Activated CD8-positive, alpha-beta memory T cell treated with anti-CD3 and anti-CD28 coated beads, Interleukin-2, amount 50 U/mL, for 1 hour (primary cell): ENCODE data around the gene SCNN1B.
"Not testable (repeated sequence)": the region's sequence is repeated elsewhere in the genome, so short reads cannot be mapped to it uniquely, and the experiment has no call there.

ENCODE experiments used
- DNase-seq: peaks from one replicate; pipeline ENCODE4 v3.0.0-alpha.2; 2020; ENCODE audit errors: extremely low read depth

Gene SCNN1B

DNA sequence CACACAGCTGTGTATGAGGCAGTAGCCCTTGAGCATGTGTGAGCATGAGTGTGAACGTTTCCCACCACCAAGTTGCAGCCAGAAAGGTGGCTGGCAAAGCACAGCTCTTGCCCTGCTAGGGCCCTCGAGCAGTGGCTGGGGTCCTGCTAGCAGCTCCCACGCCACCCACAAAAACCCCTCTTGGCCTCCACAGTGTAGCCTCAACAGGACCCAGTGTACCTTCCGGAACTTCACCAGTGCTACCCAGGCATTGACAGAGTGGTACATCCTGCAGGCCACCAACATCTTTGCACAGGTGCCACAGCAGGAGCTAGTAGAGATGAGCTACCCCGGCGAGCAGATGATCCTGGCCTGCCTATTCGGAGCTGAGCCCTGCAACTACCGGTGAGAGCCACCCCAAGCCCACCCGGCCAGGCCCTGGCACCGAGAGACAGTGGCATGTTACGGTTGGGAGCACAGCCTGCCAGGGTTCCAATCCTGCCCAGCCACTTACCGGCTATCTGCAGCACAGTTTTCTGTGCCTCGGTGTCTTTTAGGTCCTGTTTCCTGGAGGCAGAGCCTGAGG, 53.1 kb downstream of the SCNN1B start:
- DNase-seq, result no peak

- no peak for DNase-seq
These were observed 54.8 kb downstream of the SCNN1B start for GRCh38 chr16:23356941-23357340.

- no peak for DNase-seq
These were observed 55.7 kb downstream of the SCNN1B start for GRCh38 chr16:23357761-23358290.

- DNase-seq, result no peak
These were observed 57.1 kb downstream of the SCNN1B start for GRCh38 chr16:23359092-23359760.

- no peak for DNase-seq
These were observed 60.6 kb downstream of the SCNN1B start for GRCh38 chr16:23362460-23363317.

DNA sequence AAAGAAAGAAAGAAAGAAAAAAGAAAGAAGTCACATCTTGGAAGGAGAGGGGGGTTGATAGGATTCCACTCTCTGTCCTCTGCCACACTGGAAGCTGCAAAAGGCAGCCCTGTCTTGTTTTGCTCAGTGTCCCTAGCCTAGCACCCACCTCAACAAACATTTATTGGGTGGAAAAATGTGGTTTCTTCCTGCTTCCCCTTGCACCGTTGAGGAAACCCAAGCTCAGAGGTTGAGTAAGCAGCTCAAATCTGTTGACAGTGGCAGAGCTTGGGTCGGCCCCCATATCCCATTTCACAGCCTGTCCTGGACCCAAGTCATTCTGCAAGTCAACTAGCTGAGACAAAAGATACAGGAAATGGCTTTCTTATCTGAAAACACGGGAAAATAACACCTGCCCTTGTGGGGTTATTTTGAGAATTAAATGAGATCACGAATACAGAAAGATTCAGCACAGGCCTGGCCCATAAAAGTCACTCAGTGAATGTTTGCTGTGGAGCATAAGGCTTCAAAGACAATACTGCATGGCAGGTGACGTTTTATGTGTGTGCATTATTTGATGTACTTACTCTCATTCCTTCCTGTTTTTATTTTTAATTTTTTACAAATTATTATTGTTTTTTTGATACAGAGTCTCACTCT, 63.6 kb downstream of the SCNN1B start:
- DNase-seq, result no peak

- not testable (repeated sequence) for DNase-seq
These were observed 64.2 kb downstream of the SCNN1B start for GRCh38 chr16:23366341-23366740.

DNA sequence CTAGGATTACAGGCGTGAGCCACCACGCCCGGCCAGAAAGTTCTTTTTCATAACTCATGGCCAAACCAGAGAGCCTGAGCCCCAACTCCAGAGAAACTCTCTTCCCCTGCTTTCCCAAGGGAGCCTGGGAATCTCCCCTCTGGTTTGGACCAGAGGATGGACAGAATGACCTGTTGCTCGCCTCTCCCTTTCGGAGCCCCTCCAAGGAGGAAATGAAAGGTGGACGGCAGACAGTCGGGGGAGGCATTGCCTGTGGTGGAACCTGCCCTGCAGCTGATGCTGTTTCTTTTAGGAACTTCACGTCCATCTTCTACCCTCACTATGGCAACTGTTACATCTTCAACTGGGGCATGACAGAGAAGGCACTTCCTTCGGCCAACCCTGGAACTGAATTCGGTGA, 65.5 kb downstream of the SCNN1B start:
- no peak for DNase-seq

DNA sequence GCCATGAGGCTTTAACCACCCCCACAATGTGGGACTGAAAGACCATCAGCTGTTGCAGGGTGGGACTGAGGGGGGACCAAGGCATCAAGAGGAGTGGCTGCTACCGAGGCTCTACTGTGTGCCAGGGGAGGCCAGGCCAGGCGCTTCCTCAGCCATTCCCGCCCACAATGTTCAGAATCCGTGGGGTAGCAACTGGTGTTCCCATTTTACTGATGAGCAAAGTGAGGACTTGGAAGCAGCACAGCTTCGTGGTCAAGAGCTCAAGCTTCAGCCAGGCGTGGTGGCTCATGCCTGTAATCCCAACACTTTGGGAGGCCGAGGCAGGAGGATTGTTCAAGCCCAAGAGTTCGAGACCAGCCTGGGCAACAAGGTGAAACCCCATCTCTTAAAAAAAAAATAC, 65.9 kb downstream of the SCNN1B start:
- no peak for DNase-seq

DNA sequence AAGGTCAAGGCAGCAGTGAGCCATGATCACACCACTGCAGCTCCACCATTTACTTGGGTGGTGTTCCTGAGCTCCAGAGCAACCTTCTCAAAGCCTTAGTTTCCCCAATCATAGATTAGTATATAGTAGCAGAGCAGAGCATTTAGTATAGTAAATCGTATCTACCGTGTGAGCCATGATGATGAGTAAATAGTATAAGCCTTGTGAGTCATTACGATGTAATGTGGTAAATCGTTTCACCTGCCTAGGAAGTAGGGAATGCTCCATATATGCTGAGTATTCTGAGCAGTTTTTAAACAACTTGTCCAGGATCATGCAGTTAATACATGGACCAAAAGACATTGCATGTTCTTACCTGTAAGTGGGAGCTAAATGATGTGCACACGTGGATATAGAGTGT, 66.4 kb downstream of the SCNN1B start:
- DNase-seq, result no peak

GRCh38 chr16:23369416-23369815, 67.3 kb downstream of the SCNN1B start:
- no peak for DNase-seq

DNA sequence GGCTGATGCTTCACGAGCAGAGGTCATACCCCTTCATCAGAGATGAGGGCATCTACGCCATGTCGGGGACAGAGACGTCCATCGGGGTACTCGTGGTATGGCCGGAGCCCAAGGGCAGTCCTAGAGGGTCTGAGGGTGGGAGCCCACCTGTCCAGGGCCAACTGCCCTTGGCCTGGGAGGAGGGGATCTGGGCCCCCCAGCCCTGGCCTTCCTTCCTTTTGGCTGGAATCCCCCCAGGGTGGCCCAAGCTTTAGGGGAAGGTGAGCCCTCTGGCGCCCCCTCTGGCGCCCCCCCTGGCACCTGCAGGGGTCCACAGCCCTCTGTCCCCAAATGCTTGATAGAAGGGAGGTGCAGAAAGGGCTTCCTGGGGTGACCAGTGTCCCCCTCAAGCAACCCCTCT, 69.3 kb downstream of the SCNN1B start:
- DNase-seq, result no peak

DNA sequence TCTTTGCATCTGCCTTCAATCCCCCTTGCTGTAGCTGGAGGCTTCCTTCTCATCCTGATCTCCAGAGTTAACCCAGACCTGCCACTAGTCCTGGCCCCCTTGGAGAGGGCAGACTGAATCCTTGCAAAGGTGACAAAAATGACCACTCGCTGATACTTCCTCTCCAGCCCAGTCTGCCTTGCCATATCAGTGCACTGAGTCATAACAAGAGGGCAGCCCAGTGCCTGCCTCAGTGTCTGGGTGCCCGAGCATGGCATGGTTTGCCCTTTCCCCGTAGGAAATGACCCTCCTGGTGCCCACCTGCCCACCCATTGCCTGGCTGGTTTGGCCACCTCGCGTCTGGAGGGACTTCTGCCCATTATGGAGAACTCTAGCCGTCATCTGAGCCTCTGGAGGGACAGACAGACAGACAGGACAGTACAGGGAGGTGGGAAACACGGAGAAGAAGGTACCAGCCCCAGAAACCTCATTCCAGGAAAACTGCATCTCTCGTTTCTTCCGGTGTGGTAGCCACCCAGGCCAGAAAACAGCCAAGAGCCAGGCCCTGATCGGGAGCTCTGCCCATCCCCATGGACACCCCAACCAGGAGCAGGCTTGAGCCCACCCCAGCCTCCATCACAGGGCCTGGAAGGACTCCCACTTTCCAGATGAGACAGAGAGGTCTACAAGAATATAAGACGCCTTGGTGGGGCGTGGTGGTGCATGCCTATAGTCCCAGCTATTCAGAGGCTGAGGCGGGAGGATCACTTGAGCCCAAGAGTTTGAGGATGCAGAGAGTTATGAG, 71.5 kb downstream of the SCNN1B start:
- DNase-seq, result no peak

GRCh38 chr16:23374721-23375510, 72.8 kb downstream of the SCNN1B start:
- DNase-seq, result no peak

DNA sequence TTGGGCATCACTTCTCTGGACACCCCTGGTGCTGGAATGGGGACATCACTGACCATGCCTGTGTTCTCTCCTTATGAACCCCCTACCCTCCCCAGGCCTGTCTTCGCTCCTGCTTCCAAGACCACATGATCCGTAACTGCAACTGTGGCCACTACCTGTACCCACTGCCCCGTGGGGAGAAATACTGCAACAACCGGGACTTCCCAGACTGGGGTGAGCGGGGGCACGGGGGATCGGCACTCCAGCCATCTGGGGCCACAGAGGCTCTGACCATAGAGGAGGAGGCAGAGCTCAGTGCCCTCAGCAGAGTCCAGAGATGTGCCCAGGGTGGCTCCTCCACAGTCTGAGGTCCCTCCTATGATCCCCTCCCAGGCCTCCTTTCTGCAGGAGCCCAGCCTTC, 73.5 kb downstream of the SCNN1B start:
- DNase-seq, result no peak

GRCh38 chr16:23377071-23377931, 75.2 kb downstream of the SCNN1B start:
- no peak for DNase-seq

- DNase-seq, result no peak
These were observed 76.2 kb downstream of the SCNN1B start for GRCh38 chr16:23378256-23378655.

DNA sequence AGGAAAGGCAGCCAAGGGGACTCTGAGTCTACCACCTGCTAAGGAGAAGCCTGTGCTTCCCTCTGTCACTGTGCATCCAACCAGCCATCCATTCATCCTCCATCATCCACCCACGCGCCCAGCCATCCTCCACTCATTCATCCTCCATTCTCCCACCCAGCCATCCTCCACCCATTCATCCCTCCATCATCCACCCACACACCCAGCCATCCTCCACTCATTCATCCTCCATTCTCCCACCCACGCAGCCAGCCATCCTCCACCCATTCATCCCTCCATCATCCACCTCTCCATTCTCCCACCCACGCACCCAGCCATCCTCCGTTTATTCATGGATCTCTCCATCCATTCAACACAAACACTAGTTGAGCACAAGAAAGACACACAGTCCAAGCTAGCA, 76.8 kb downstream of the SCNN1B start:
- DNase-seq, result no peak

GRCh38 chr16:23379707-23380106, 77.6 kb downstream of the SCNN1B start:
- DNase-seq, result no peak

DNA sequence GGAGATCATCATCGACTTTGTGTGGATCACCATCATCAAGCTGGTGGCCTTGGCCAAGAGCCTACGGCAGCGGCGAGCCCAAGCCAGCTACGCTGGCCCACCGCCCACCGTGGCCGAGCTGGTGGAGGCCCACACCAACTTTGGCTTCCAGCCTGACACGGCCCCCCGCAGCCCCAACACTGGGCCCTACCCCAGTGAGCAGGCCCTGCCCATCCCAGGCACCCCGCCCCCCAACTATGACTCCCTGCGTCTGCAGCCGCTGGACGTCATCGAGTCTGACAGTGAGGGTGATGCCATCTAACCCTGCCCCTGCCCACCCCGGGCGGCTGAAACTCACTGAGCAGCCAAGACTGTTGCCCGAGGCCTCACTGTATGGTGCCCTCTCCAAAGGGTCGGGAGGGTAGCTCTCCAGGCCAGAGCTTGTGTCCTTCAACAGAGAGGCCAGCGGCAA, 78.4 kb downstream of the SCNN1B start:
- DNase-seq, result no peak
